K562 treated with DMSO at 1 percent for 12 hours (cell line): Measurements from ENCODE around the gene GBA3. TPM values are rescaled to one million over a fixed set of nuclear protein-coding genes. Genes with fewer than 3 reads are reported as not detected.

Experiments
- total RNA-seq: library from RNA; unstranded; fragments of 300-600 nt; gene quantifications from 2 replicates; pipeline ENCODE4 v1.2.3, GENCODE V29; 2022; ENCODE audit not compliant: insufficient read depth

GBA3 gene
- not detected in 2 replicates for total RNA-seq

DNA sequence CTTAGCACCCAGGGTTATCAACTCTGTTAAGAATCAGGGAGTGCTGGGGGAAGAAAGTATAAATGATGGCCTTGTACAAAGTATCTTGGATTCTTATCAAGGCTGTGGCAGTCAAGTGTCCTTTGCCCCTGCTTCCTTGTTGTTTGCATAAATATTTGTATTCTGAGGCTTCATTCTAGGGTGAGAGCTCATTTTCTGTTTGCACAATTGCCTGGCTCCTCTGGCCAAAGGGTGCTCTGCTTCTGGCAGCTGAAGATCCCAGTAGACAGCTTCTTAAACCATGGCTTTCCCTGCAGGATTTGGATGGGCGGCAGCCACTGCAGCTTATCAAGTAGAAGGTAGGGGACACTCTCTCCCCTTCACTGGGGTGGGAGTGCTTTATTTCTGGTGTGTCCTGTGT lies at the start of gene GBA3:
TSS of gene GBA3 (plus strand) at position 202 of the 400 bp plus-strand sequence.

Other genes with a start within 250 kb of the GBA3 start
- gene ADGRA3, start 176.9 kb upstream of the GBA3 start, total RNA-seq = 0.25 TPM in 1 of 2 replicates, not detected in the other